Measurements from ENCODE around the gene CDK11B.
"Not testable (repeated sequence)": the region's sequence is repeated elsewhere in the genome, so short reads cannot be mapped to it uniquely, and the experiment has no call there.

The CDK11B gene

DNA sequence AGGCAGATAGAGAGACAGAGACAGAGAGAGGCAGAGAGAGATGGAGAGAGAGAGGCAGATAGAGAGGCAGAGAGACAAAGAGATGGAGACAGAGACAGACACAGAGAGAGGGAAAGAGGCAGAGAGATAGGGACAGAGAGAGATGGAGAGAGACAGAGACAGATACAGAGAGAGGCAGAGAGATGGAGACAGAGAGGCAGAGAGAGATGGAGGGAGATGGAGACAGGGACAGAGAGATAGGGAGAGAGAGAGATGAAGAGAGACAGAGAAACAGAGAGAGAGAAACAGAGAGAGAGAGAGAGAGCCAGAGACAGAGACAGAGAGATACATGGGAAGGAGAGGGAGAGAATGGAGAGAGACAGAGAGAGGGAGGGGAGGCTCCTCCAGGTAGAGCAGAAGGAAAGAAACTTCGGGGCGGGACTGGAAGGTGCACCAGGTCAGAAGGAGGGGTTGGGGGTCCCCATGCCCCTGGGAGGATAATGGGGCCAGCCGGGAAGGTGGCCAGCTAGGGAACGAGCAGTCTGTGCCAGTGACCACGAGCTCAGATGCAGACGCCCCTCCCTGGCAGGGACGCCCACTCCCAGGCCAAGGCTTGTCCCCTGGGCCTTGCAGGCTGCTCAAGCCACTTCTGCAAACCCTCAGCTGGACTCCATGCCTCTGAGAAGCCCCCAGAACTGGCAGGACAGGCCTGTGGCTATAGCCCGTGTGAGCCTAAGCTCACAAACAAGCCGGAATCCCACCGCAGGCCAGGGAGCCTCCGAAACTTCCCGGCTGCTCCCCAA is 62.1 kb downstream of the CDK11B start:
- FAIRE-seq (no peak), DNase-seq (ENCODE audit: insufficient read length, low spot score) (no peak)
- TF ChIP-seq PAX5 (IDR thresholded peaks at IDR 0.05; ENCODE audit: insufficient read depth, low read length, severe bottlenecking) (no peak), TAF1 (IDR thresholded peaks at IDR 0.05; ENCODE audit: low read depth, low read length) (no peak), POU2F2 (IDR thresholded peaks at IDR 0.05; ENCODE audit: low read depth, low read length) (no peak), SPI1 (IDR thresholded peaks at IDR 0.05; ENCODE audit: low read depth, low read length) (no peak), POLR2A (IDR thresholded peaks at IDR 0.05; ENCODE audit: low read depth, low read length) (no peak), POLR2AphosphoS5 (IDR thresholded peaks at IDR 0.05; ENCODE audit: low read depth, low read length) (no peak)

- not testable (repeated sequence) for FAIRE-seq; DNase-seq (ENCODE audit: insufficient read length, low spot score)
These were observed 63.5 kb downstream of the CDK11B start for GRCh38 chr1:1595341-1595740.

DNA sequence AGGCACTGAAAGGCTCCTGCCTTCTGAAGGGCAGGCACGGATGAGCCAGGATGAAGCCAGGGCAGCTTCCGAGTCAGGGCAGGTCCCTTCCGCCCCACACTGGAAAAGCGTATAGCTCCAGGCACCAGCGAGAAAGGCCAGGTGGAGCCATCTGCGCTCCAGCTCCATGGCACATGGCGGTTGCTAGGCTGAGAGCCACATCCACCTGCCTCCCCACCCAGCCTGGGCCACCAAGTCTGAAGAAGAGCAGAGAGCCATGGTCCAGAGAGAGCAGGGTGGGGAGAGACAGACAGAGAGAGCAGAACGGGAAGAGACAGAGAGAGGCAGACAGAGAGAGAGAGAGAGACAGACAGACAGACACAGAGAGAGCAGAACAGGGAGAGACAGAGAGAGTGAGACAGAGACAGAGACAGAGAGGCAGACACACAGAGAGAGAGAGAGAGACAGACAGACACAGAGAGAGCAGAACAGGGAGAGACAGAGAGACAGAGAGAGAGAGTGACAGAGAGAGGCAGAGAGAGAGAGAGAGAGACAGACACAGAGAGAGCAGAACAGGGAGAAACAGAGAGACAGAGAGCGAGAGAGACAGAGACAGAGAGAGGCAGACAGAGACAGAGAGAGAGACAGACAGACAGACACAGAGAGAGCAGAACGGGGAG is 64.1 kb downstream of the CDK11B start:
- TF ChIP-seq SPI1 (IDR thresholded peaks at IDR 0.05; ENCODE audit: low read depth, low read length) (no peak), POLR2A (IDR thresholded peaks at IDR 0.05; ENCODE audit: low read depth, low read length) (no peak), POLR2AphosphoS5 (IDR thresholded peaks at IDR 0.05; ENCODE audit: low read depth, low read length) (no peak), PAX5 (IDR thresholded peaks at IDR 0.05; ENCODE audit: insufficient read depth, low read length, severe bottlenecking) (no peak), TAF1 (IDR thresholded peaks at IDR 0.05; ENCODE audit: low read depth, low read length) (no peak), POU2F2 (IDR thresholded peaks at IDR 0.05; ENCODE audit: low read depth, low read length) (no peak)
- FAIRE-seq (no peak), DNase-seq (ENCODE audit: insufficient read length, low spot score) (no peak)

DNA sequence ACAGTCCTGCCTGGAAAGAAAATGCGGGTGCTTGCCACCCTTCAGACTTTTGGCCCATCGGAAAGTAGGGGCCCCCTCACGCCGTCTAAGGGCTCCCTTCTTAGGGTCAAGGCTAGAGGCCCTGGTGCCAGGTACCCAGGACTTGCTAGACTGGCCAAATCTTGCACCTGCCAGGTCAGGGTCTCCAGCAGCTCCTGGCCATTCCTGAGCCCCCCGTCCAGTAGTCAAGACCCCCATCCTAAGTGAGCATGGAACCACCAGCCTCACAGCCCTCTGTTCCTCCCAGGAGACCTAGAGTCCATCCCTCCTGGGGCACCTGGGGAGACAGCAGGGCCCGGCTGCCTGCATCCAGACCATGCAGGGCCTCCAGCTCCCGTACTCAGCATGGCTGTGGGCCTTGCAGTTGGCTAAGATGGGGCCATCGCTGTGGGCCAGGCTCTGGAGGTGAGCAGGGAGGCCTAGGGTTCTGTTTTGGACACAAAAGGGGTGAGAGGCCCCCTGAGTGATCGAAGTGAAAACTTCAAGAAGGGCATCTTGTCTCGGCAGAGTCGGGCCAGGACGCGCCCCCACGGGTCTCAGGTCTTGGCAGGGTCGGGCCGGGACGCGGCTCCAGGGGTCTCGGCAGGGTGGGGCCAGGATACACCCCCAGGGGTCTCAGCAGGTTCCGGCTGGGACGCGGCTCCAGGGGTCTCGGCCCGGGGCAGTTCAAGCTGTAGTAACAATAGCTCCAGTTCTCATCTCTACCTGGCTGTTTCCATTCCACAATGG is 64.8 kb downstream of the CDK11B start:
- FAIRE-seq: no peak
- no peak for TF ChIP-seq SPI1 (IDR thresholded peaks at IDR 0.05; ENCODE audit: low read depth, low read length)
- no peak for TF ChIP-seq POU2F2 (IDR thresholded peaks at IDR 0.05; ENCODE audit: low read depth, low read length)
- no peak for TF ChIP-seq POLR2AphosphoS5 (IDR thresholded peaks at IDR 0.05; ENCODE audit: low read depth, low read length)
- no peak for TF ChIP-seq POLR2A (IDR thresholded peaks at IDR 0.05; ENCODE audit: low read depth, low read length)
- TF ChIP-seq TAF1 (IDR thresholded peaks at IDR 0.05; ENCODE audit: low read depth, low read length): no peak
- TF ChIP-seq PAX5 (IDR thresholded peaks at IDR 0.05; ENCODE audit: insufficient read depth, low read length, severe bottlenecking): no peak
- no peak for DNase-seq (ENCODE audit: insufficient read length, low spot score)

DNA sequence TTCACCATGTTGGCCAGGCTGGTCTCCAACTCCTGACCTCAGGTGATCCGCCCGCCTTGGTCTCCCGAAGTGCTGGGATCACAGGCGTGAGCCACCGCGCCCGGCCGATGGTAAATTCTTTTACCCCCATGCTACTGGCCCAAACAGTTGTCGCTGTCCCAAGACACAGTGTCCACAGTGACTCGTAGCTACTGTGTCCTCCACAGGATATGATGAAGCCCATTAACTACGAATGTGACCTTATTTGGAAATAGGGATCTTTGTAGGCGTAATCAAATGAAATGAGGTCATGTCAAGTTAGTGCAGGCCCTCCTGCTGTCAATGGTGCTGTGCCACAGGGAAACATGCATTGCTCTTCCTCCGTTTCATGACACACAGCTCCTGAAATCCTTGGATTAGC is 67.4 kb downstream of the CDK11B start:
- TF ChIP-seq SPI1 (IDR thresholded peaks at IDR 0.05; ENCODE audit: low read depth, low read length) (no peak), POLR2AphosphoS5 (IDR thresholded peaks at IDR 0.05; ENCODE audit: low read depth, low read length) (no peak), POLR2A (IDR thresholded peaks at IDR 0.05; ENCODE audit: low read depth, low read length) (no peak), PAX5 (IDR thresholded peaks at IDR 0.05; ENCODE audit: insufficient read depth, low read length, severe bottlenecking) (no peak), TAF1 (IDR thresholded peaks at IDR 0.05; ENCODE audit: low read depth, low read length) (no peak), POU2F2 (IDR thresholded peaks at IDR 0.05; ENCODE audit: low read depth, low read length) (no peak)
- no peak for FAIRE-seq
- DNase-seq (ENCODE audit: insufficient read length, low spot score): no peak

Measured in GM12891 (cell line).